Gastrocnemius medialis (tissue), 4 donors: Measurements from ENCODE around the gene GGT1. TPM values are rescaled to one million over a fixed set of nuclear protein-coding genes. Genes with fewer than 3 reads are reported as not detected.

Experiments used
- ATAC-seq, 2 donors: fragments of 150-250 bp; one replicate each; pipeline ENCODE4 v1.9.1; 2016
- DNase-seq, 2 donors: peaks; one replicate each; pipeline ENCODE4 v3.0.0-alpha.2; 2019
- H3K27ac ChIP-seq, 4 donors: fragments of 200-600 bp; sonication (generic); 1 replicate in 1 of 4; 2 replicates in 3 of 4; pipeline ENCODE4 v1.5.1; 2016 to 2018; ENCODE audit warnings: mild to moderate bottlenecking in 2 of 4, moderate library complexity in 1 of 4
- H3K27me3 ChIP-seq, 3 donors: fragments of 200-600 bp; sonication (generic) in 2 of 3; 1 replicate in 1 of 3; 2 replicates in 2 of 3; pipeline versions ENCODE4 v1.5.1 to v1.6.0; 2016 to 2019; ENCODE audit warnings: mild to moderate bottlenecking in 1 of 3, moderate library complexity in 1 of 3
- H3K36me3 ChIP-seq, 2 donors: fragments of 200-600 bp; sonication (generic) in 1 of 2; one replicate each; pipeline ENCODE4 v1.5.1; 2017 to 2018
- H3K4me1 ChIP-seq, 2 donors: fragments of 200-600 bp; sonication (generic) in 1 of 2; one replicate each; pipeline ENCODE4 v1.5.1; 2016 to 2017; ENCODE audit warnings: mild to moderate bottlenecking in 2 of 2
- H3K4me3 ChIP-seq, 4 donors: fragments of 200-600 bp; sonication (generic) in 3 of 4; 1 replicate in 1 of 4; 2 replicates in 3 of 4; pipeline ENCODE4 v1.5.1; 2016 to 2019; ENCODE audit warnings: mild to moderate bottlenecking in 2 of 4
- H3K9me3 ChIP-seq, 3 donors: fragments of 200-600 bp; sonication (generic) in 2 of 3; 1 replicate in 1 of 3; 2 replicates in 2 of 3; pipeline ENCODE4 v1.5.1; 2016 to 2019
- CTCF ChIP-seq, 5 experiments: fragments of 450-650 bp in 3 of 5; fragments of 200-600 bp in 2 of 5; sonication (generic) in 2 of 5; IDR thresholded peaks in 4 of 5; conservative IDR thresholded peaks in 1 of 5; 1 replicate in 4 of 5; 2 replicates in 1 of 5; pipeline ENCODE4 v1.5.1; 2016 to 2019; ENCODE audit warnings: antibody characterized with exemption in 5 of 5, mild to moderate bottlenecking in 3 of 5, moderate library complexity in 3 of 5
- POLR2A ChIP-seq, 2 donors: fragments of 450-650 bp; IDR thresholded peaks; one replicate each; pipeline ENCODE4 v1.6.1; 2017; ENCODE audit warnings: antibody characterized with exemption in 2 of 2, mild to moderate bottlenecking in 2 of 2, moderate library complexity in 2 of 2
- in situ Hi-C, 4 donors: fragments of 200-750 bp; cut with MboI; loops; one replicate each; pipeline versions ENCODE4 v1.15.0 to v1.8.0; 2017; ENCODE audit warnings: low sequenced_read_pairs in 4 of 4
- intact Hi-C: fragments of 100-400 bp; cut with DNase I; formaldehyde crosslinking; loops from one replicate; pipeline ENCODE4 v1.15.1; 2023; ENCODE audit warnings: low total_unique reads
- total RNA-seq, 4 donors: library from RNA; depleted of rRNA; stranded (reverse); fragments of >200 nt; gene quantifications; one replicate each; pipeline versions ENCODE4 v1.1.0 to v1.2.3, GENCODE V29; 2016

GGT1 gene
- total RNA-seq, 4 donors from 2014 or later = 0.29 to 1.3 (median 0.94) TPM

GRCh38 chr22:24583221-24584165 is 19.5 kb upstream of the GGT1 start:
- no peaks in the 10 kb centered on the region for H3K36me3 ChIP-seq
- TF ChIP-seq CTCF (IDR thresholded peaks at IDR 0.05 in 4 of 5, conservative IDR thresholded peaks at IDR 0.05 in 1 of 5) (no peak), POLR2A (IDR thresholded peaks at IDR 0.05) (no peak)
- H3K4me3 ChIP-seq = no peak overlapping the region
- no peaks in the 10 kb centered on the region for H3K9me3 ChIP-seq
- H3K4me1 ChIP-seq = no peaks in the 10 kb centered on the region
- no peak overlapping the region for H3K27ac ChIP-seq
- DNase-seq (no peak), ATAC-seq (no peak)
- in situ Hi-C loops = no loop called here
- no peaks in the 10 kb centered on the region for H3K27me3 ChIP-seq
- intact Hi-C loops = no loop called here

GRCh38 chr22:24584166-24584790 is 18.7 kb upstream of the GGT1 start:
- intact Hi-C loops = no loop called here
- DNase-seq (no peak), ATAC-seq (no peak)
- no peak overlapping the region for H3K27ac ChIP-seq
- TF ChIP-seq CTCF (IDR thresholded peaks at IDR 0.05 in 4 of 5, conservative IDR thresholded peaks at IDR 0.05 in 1 of 5) (no peak), POLR2A (IDR thresholded peaks at IDR 0.05) (no peak)
- no peaks in the 10 kb centered on the region for H3K27me3 ChIP-seq
- H3K4me1 ChIP-seq = no peaks in the 10 kb centered on the region
- H3K9me3 ChIP-seq = no peaks in the 10 kb centered on the region
- no peak overlapping the region for H3K4me3 ChIP-seq
- in situ Hi-C loops = no loop called here
- no peaks in the 10 kb centered on the region for H3K36me3 ChIP-seq

GRCh38 chr22:24584871-24585411 is 18.1 kb upstream of the GGT1 start:
- no peak overlapping the region for H3K4me3 ChIP-seq
- ATAC-seq (no peak), DNase-seq (no peak)
- intact Hi-C loops = no loop called here
- no peaks in the 10 kb centered on the region for H3K4me1 ChIP-seq
- no peaks in the 10 kb centered on the region for H3K27me3 ChIP-seq
- no peak overlapping the region for H3K27ac ChIP-seq
- H3K9me3 ChIP-seq = no peaks in the 10 kb centered on the region
- in situ Hi-C loops = no loop called here
- TF ChIP-seq CTCF (IDR thresholded peaks at IDR 0.05 in 4 of 5, conservative IDR thresholded peaks at IDR 0.05 in 1 of 5) (no peak), POLR2A (IDR thresholded peaks at IDR 0.05) (no peak)
- H3K36me3 ChIP-seq = no peaks in the 10 kb centered on the region

- no peak for ATAC-seq
Observed at GRCh38 chr22:24585461-24585860, 17.5 kb upstream of the GGT1 start.

More at GRCh38 chr22:24585461-24585860, 17.5 kb upstream of the GGT1 start:
- H3K36me3 ChIP-seq = no peaks in the 10 kb centered on the region
- TF ChIP-seq POLR2A (IDR thresholded peaks at IDR 0.05) (no peak), CTCF (IDR thresholded peaks at IDR 0.05 in 4 of 5, conservative IDR thresholded peaks at IDR 0.05 in 1 of 5) (no peak)
- no peaks in the 10 kb centered on the region for H3K27me3 ChIP-seq
- no peaks in the 10 kb centered on the region for H3K4me1 ChIP-seq
- no peak overlapping the region for H3K4me3 ChIP-seq
- no peaks in the 10 kb centered on the region for H3K9me3 ChIP-seq
- no peak overlapping the region for H3K27ac ChIP-seq
- intact Hi-C loops = no loop called here
- DNase-seq = no peak
- in situ Hi-C loops = no loop called here
